HCT116 (cell line): ENCODE data around the gene ZNF490. TPM values are rescaled to one million over a fixed set of nuclear protein-coding genes. Genes with fewer than 3 reads are reported as not detected.

Experiments
- ATAC-seq: fragments of 200-7000 bp; cut with Tn5 transposase; 2 replicates; pipeline ENCODE4 v1.9.1; 2020; ENCODE audit warnings: mild to moderate bottlenecking, moderate library complexity
- BruUV-seq: library from RNA; stranded (reverse); fragments of 400-500 nt; replicated peaks from 2 replicates; lab custom pipeline; 2021; lab: Mats Ljungman, UMichigan
- CTCF ChIA-PET: fragments of 300-600 bp; sonication (Branson Sonifier 250); formaldehyde crosslinking; loops from one replicate; lab custom pipeline; 2021; ENCODE audit warnings: antibody characterized with exemption; lab: Charles Lee
- POLR2A ChIA-PET: fragments of 300-600, 350-600 bp; sonication (Branson Sonifier 250); formaldehyde crosslinking; loops from one replicate; lab custom pipeline; 2021; ENCODE audit warnings: antibody characterized with exemption; lab: Charles Lee
- RAD21 ChIA-PET, 2 experiments: fragments of 300-600 bp; sonication (Branson Sonifier 250); formaldehyde crosslinking; loops; one replicate each; lab custom pipeline; 2023; ENCODE audit warnings: low total read pairs in 2 of 2; ENCODE audit not compliant: uncharacterized antibody in 2 of 2, unreplicated experiment in 2 of 2, low non-redundant PET in 1 of 2; lab: Charles Lee
- DNase-seq: peaks from one replicate; pipeline ENCODE4 v3.0.0-alpha.2; 2010; ENCODE audit warnings: low read depth, low spot score
- H2AFZ ChIP-seq: fragments of 200-600 bp; shearing (Covaris generic), sonication (generic); 2 replicates; pipeline ENCODE4 v1.6.1; 2017; ENCODE audit warnings: low read depth, mixed run types, mixed read lengths, antibody characterized with exemption, low read length; ENCODE audit not compliant: poor library complexity, severe bottlenecking
- H3K27ac ChIP-seq: 2 replicates; pipeline ENCODE4 v1.5.1; 2012; ENCODE audit warnings: low read depth, low read length
- H3K27me3 ChIP-seq: fragments of 200-600 bp; sonication (generic); 2 replicates; pipeline ENCODE4 v1.6.1; 2016; ENCODE audit warnings: mixed run types, low read length, mixed read lengths; ENCODE audit not compliant: insufficient read depth
- H3K36me3 ChIP-seq, 2 experiments: fragments of 200-500 bp in 1 of 2; fragments of 200-600 bp in 1 of 2; sonication (Bioruptor generic) in 1 of 2; sonication (generic) in 1 of 2; 2 replicates each; pipeline versions ENCODE4 v1.5.1 to v1.6.1; 2014 to 2016; ENCODE audit warnings: low read length in 2 of 2, inconsistent platforms in 1 of 2, mixed read lengths in 1 of 2, mixed run types in 1 of 2; ENCODE audit not compliant: insufficient read depth in 2 of 2, control insufficient read depth in 1 of 2
- H3K4me1 ChIP-seq, 2 experiments: fragments of 200-600 bp in 1 of 2; sonication (generic) in 1 of 2; 2 replicates each; pipeline versions ENCODE4 v1.5.1 to v1.6.1; 2012 to 2017; ENCODE audit warnings: low read length in 2 of 2, inconsistent platforms in 1 of 2, mild to moderate bottlenecking in 1 of 2, mixed read lengths in 1 of 2, mixed run types in 1 of 2, moderate library complexity in 1 of 2; ENCODE audit not compliant: insufficient read depth in 2 of 2, control insufficient read depth in 1 of 2
- H3K4me2 ChIP-seq: fragments of 200-600 bp; sonication (generic); 2 replicates; pipeline ENCODE4 v1.6.1; 2017; ENCODE audit warnings: mixed run types, low read length, mixed read lengths
- H3K4me3 ChIP-seq, 2 experiments: fragments of 200-600 bp in 1 of 2; sonication (generic) in 1 of 2; replicated peaks in 1 of 2; 2 replicates each; pipeline ENCODE4 v1.5.1; 2011 to 2016; ENCODE audit warnings: low read length in 2 of 2, control low read depth in 1 of 2, low read depth in 1 of 2, mild to moderate bottlenecking in 1 of 2, mixed read lengths in 1 of 2, mixed run types in 1 of 2
- H3K79me2 ChIP-seq: fragments of 200-600 bp; sonication (generic); 2 replicates; pipeline ENCODE4 v1.6.1; 2017; ENCODE audit warnings: mild to moderate bottlenecking, mixed run types, low read length, moderate library complexity, mixed read lengths; ENCODE audit not compliant: insufficient read depth
- H3K9ac ChIP-seq: fragments of 200-600 bp; sonication (generic); 2 replicates; pipeline ENCODE4 v1.6.1; 2016; ENCODE audit warnings: low read length, mixed read lengths
- H3K9me2 ChIP-seq: fragments of 200-600 bp; sonication (generic), shearing (Covaris generic); 2 replicates; pipeline ENCODE4 v1.6.1; 2017; ENCODE audit warnings: mixed run types, mild to moderate bottlenecking, moderate library complexity; ENCODE audit not compliant: insufficient read depth
- H3K9me3 ChIP-seq, 2 experiments: fragments of 200-500 bp in 1 of 2; fragments of 200-600 bp in 1 of 2; sonication (Bioruptor generic) in 1 of 2; sonication (generic) in 1 of 2; 2 replicates each; pipeline ENCODE4 v1.6.1; 2014 to 2017; ENCODE audit warnings: low read length in 2 of 2, mixed read lengths in 2 of 2, inconsistent platforms in 1 of 2, low read depth in 1 of 2, mild to moderate bottlenecking in 1 of 2, mixed run types in 1 of 2, moderate library complexity in 1 of 2; ENCODE audit not compliant: control insufficient read depth in 1 of 2, insufficient read depth in 1 of 2
- H4K20me1 ChIP-seq: fragments of 200-600 bp; sonication (generic), shearing (Covaris generic); 2 replicates; pipeline ENCODE4 v1.6.1; 2017; ENCODE audit warnings: mixed run types, mild to moderate bottlenecking, moderate library complexity; ENCODE audit not compliant: insufficient read depth
- CBX3 ChIP-seq: IDR thresholded peaks from 2 replicates; pipeline ENCODE4 v1.6.1; 2012; ENCODE audit warnings: low read depth
- CEBPB ChIP-seq: IDR thresholded peaks from 2 replicates; pipeline ENCODE4 v1.6.1; 2012; ENCODE audit warnings: low read depth
- EGR1 ChIP-seq: IDR thresholded peaks from 2 replicates; pipeline ENCODE4 v1.6.1; 2012; ENCODE audit warnings: low read depth
- ELF1 ChIP-seq: IDR thresholded peaks from 2 replicates; pipeline ENCODE4 v1.6.1; 2012; ENCODE audit warnings: low read depth, borderline replicate concordance
- EZH2 ChIP-seq: fragments of 200-600 bp; sonication (generic); IDR thresholded peaks from 2 replicates; pipeline ENCODE4 v1.6.1; 2017; ENCODE audit warnings: antibody characterized with exemption, mixed run types
- EZH2phosphoT487 ChIP-seq: fragments of 200-600 bp; IDR thresholded peaks from 2 replicates; pipeline ENCODE4 v1.6.1; 2018; ENCODE audit warnings: antibody characterized with exemption, borderline replicate concordance
- JUND ChIP-seq: IDR thresholded peaks from 2 replicates; pipeline ENCODE4 v1.6.1; 2012
- POLR2A ChIP-seq: IDR thresholded peaks from 2 replicates; pipeline ENCODE4 v1.7.0; 2011; ENCODE audit warnings: borderline replicate concordance; ENCODE audit not compliant: insufficient read depth, insufficient read length; ENCODE audit errors: extremely low read depth
- POLR2AphosphoS5 ChIP-seq: IDR thresholded peaks from 2 replicates; pipeline ENCODE4 v1.6.1; 2011; ENCODE audit warnings: mild to moderate bottlenecking, low read depth, low read length, moderate library complexity
- RAD21 ChIP-seq: IDR thresholded peaks from 2 replicates; pipeline ENCODE4 v1.6.1; 2012; ENCODE audit warnings: low read depth, mild to moderate bottlenecking
- SP1 ChIP-seq: IDR thresholded peaks from 2 replicates; pipeline ENCODE4 v1.6.1; 2012; ENCODE audit warnings: low read depth
- SRF ChIP-seq: IDR thresholded peaks from 2 replicates; pipeline ENCODE4 v1.6.1; 2012; ENCODE audit warnings: low read depth
- TCF7L2 ChIP-seq: IDR thresholded peaks from 2 replicates; pipeline ENCODE4 v1.7.0; 2011; ENCODE audit warnings: borderline replicate concordance, inconsistent platforms; ENCODE audit not compliant: insufficient read depth, insufficient read length; ENCODE audit errors: extremely low read depth
- ZFX ChIP-seq: fragments of 450-650 bp; IDR thresholded peaks from 2 replicates; pipeline ENCODE4 v1.6.1; 2017
- ZNF274 ChIP-seq: fragments of 200-500 bp; sonication (Bioruptor generic); IDR thresholded peaks from 2 replicates; pipeline ENCODE4 v1.6.1; 2014; ENCODE audit warnings: mild to moderate bottlenecking, low read depth, low read length, inconsistent platforms
- intact Hi-C: fragments of 100-400 bp; cut with micrococcal nuclease; formaldehyde crosslinking; loops from 2 replicates; pipeline ENCODE4 v1.10.0; 2022
- total RNA-seq: library from RNA; stranded (reverse); gene quantifications from one replicate; pipeline ENCODE4 v1.2.1, GENCODE V29; 2021; ENCODE audit not compliant: unreplicated experiment
- TF ChIP-seq, protein P1 (sequence below): IDR thresholded peaks from 2 replicates; pipeline ENCODE4 v1.6.1; 2012; ENCODE audit warnings: low read depth
- TF ChIP-seq, protein P2 (sequence below): IDR thresholded peaks from 2 replicates; pipeline ENCODE4 v1.6.1; 2012
- TF ChIP-seq, protein P3 (sequence below): IDR thresholded peaks from 2 replicates; pipeline ENCODE4 v1.6.1; 2012
- TF ChIP-seq, protein P4 (sequence below), 3 experiments: fragments of 200-600 bp in 1 of 3; sonication (generic) in 1 of 3; IDR thresholded peaks in 2 of 3; conservative IDR thresholded peaks in 1 of 3; 2 replicates each; pipeline ENCODE4 v1.5.1; 2012 to 2017; ENCODE audit warnings: low read depth in 2 of 3, low read length in 2 of 3, antibody characterized with exemption in 1 of 3, borderline replicate concordance in 1 of 3, control low read depth in 1 of 3, mild to moderate bottlenecking in 1 of 3, mixed read lengths in 1 of 3, mixed run types in 1 of 3, moderate library complexity in 1 of 3; ENCODE audit not compliant: insufficient read depth in 1 of 3
- TF ChIP-seq, protein P5 (sequence below): IDR thresholded peaks from 2 replicates; pipeline ENCODE4 v1.6.1; 2011; ENCODE audit warnings: mild to moderate bottlenecking, low read length, moderate library complexity; ENCODE audit not compliant: insufficient replicate concordance; ENCODE audit errors: extremely low read depth

ZNF490 gene
- total RNA-seq, 1 experiment from 2014 or later = 5.8 TPM

DNA sequence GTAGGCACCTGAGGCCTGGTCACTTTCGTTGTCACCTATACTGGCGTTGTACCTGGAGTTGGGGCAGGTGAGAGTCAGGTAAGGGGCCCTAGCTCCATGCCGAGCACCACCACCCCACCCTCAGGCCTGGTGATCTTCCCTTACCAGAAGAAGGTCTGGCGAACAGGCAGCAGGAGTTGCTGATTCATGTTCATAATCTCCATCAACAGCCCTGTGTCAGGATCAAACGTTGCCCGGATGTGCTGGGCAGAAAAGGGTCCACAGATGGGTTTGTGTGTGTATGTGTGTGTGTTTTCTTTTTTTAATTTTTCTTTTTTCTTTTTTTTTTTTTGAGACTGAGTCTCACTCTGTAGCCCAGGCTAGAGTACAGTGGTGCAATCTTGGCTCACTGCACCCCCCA is 41.6 kb upstream of the ZNF490 start:
- ChIA-PET POLR2A (no interaction called here), RAD21 (no interaction called here), CTCF (no interaction called here)
- H3K27ac ChIP-seq = no peak overlapping the region
- H3K27me3 ChIP-seq = no peaks in the 10 kb centered on the region
- H3K4me2 ChIP-seq = no peak overlapping the region
- no peaks in the 10 kb centered on the region; a peak in 1 of 4 replicates for H3K9me3 ChIP-seq
- DNase-seq (no peak), ATAC-seq (no peak)
- no TSS peak for BruUV-seq
- peaks cover 0 to 5% of the 10 kb centered on the region in 2 experiments; a peak in 1 of 4 replicates for H3K36me3 ChIP-seq
- no peak overlapping the region for H3K9ac ChIP-seq
- no peak overlapping the region for H2AFZ ChIP-seq
- H3K79me2 ChIP-seq = no peaks in the 10 kb centered on the region
- no peaks in the 10 kb centered on the region for H4K20me1 ChIP-seq
- TF ChIP-seq EGR1 (no peak), ZNF274 (no peak), RAD21 (no peak), CBX3 (no peak), SRF (no peak), SP1 (no peak), POLR2A (no peak), EZH2phosphoT487 (no peak), CEBPB (no peak), EZH2 (no peak), ZFX (no peak), ELF1 (no peak), TCF7L2 (no peak), POLR2AphosphoS5 (no peak), JUND (no peak)
- TF ChIP-seq, protein P1, sequence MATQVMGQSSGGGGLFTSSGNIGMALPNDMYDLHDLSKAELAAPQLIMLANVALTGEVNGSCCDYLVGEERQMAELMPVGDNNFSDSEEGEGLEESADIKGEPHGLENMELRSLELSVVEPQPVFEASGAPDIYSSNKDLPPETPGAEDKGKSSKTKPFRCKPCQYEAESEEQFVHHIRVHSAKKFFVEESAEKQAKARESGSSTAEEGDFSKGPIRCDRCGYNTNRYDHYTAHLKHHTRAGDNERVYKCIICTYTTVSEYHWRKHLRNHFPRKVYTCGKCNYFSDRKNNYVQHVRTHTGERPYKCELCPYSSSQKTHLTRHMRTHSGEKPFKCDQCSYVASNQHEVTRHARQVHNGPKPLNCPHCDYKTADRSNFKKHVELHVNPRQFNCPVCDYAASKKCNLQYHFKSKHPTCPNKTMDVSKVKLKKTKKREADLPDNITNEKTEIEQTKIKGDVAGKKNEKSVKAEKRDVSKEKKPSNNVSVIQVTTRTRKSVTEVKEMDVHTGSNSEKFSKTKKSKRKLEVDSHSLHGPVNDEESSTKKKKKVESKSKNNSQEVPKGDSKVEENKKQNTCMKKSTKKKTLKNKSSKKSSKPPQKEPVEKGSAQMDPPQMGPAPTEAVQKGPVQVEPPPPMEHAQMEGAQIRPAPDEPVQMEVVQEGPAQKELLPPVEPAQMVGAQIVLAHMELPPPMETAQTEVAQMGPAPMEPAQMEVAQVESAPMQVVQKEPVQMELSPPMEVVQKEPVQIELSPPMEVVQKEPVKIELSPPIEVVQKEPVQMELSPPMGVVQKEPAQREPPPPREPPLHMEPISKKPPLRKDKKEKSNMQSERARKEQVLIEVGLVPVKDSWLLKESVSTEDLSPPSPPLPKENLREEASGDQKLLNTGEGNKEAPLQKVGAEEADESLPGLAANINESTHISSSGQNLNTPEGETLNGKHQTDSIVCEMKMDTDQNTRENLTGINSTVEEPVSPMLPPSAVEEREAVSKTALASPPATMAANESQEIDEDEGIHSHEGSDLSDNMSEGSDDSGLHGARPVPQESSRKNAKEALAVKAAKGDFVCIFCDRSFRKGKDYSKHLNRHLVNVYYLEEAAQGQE = no peak
- TF ChIP-seq, protein P2, sequence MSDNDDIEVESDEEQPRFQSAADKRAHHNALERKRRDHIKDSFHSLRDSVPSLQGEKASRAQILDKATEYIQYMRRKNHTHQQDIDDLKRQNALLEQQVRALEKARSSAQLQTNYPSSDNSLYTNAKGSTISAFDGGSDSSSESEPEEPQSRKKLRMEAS = no peak
- TF ChIP-seq, protein P3, sequence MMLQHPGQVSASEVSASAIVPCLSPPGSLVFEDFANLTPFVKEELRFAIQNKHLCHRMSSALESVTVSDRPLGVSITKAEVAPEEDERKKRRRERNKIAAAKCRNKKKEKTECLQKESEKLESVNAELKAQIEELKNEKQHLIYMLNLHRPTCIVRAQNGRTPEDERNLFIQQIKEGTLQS = no peak
- TF ChIP-seq, protein P4, sequence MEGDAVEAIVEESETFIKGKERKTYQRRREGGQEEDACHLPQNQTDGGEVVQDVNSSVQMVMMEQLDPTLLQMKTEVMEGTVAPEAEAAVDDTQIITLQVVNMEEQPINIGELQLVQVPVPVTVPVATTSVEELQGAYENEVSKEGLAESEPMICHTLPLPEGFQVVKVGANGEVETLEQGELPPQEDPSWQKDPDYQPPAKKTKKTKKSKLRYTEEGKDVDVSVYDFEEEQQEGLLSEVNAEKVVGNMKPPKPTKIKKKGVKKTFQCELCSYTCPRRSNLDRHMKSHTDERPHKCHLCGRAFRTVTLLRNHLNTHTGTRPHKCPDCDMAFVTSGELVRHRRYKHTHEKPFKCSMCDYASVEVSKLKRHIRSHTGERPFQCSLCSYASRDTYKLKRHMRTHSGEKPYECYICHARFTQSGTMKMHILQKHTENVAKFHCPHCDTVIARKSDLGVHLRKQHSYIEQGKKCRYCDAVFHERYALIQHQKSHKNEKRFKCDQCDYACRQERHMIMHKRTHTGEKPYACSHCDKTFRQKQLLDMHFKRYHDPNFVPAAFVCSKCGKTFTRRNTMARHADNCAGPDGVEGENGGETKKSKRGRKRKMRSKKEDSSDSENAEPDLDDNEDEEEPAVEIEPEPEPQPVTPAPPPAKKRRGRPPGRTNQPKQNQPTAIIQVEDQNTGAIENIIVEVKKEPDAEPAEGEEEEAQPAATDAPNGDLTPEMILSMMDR (IDR thresholded peaks at IDR 0.05 in 2 of 3, conservative IDR thresholded peaks at IDR 0.05 in 1 of 3; ENCODE audit: borderline replicate concordance in 1 of 3, insufficient read depth in 1 of 3, low read depth in 2 of 3, low read length in 2 of 3) = no peak
- TF ChIP-seq, protein P5, sequence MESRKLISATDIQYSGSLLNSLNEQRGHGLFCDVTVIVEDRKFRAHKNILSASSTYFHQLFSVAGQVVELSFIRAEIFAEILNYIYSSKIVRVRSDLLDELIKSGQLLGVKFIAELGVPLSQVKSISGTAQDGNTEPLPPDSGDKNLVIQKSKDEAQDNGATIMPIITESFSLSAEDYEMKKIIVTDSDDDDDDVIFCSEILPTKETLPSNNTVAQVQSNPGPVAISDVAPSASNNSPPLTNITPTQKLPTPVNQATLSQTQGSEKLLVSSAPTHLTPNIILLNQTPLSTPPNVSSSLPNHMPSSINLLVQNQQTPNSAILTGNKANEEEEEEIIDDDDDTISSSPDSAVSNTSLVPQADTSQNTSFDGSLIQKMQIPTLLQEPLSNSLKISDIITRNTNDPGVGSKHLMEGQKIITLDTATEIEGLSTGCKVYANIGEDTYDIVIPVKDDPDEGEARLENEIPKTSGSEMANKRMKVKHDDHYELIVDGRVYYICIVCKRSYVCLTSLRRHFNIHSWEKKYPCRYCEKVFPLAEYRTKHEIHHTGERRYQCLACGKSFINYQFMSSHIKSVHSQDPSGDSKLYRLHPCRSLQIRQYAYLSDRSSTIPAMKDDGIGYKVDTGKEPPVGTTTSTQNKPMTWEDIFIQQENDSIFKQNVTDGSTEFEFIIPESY = no peak
- H3K4me1 ChIP-seq = no peaks in the 10 kb centered on the region
- intact Hi-C loops = no loop called here
- H3K4me3 ChIP-seq = no peak overlapping the region
- no peaks in the 10 kb centered on the region for H3K9me2 ChIP-seq
